ENCODE measurements around the gene MYLK4.

- no peak for TF ChIP-seq RAD21 (CRISPR knock-in tag; IDR thresholded peaks at IDR 0.05)
- TF ChIP-seq YY1 (IDR thresholded peaks at IDR 0.05; ENCODE audit: insufficient read depth, insufficient replicate concordance, low read depth, low read length): no peak
- TF ChIP-seq CREB1 (IDR thresholded peaks at IDR 0.05): no peak
- no peak for TF ChIP-seq CREB1 (CRISPR knock-in tag; IDR thresholded peaks at IDR 0.05)
- TF ChIP-seq CTCF (CRISPR knock-in tag; IDR thresholded peaks at IDR 0.05): no peak
- no peak for TF ChIP-seq ARNT (IDR thresholded peaks at IDR 0.05)
- TF ChIP-seq POLR2AphosphoS5 (IDR thresholded peaks at IDR 0.05; ENCODE audit: low read depth, low read length): no peak
- TF ChIP-seq ZNF121 (CRISPR knock-in tag; IDR thresholded peaks at IDR 0.05): no peak
- TF ChIP-seq CBFB (CRISPR knock-in tag; IDR thresholded peaks at IDR 0.05): no peak
- TF ChIP-seq USF2 (IDR thresholded peaks at IDR 0.05; ENCODE audit: low read depth, low read length): no peak
- TF ChIP-seq USF2 (CRISPR knock-in tag; IDR thresholded peaks at IDR 0.05; ENCODE audit: borderline replicate concordance): no peak
- no peak for TF ChIP-seq SRF (IDR thresholded peaks at IDR 0.05; ENCODE audit: low read depth, low read length)
- no peak for TF ChIP-seq ELF4 (CRISPR knock-in tag; IDR thresholded peaks at IDR 0.05; ENCODE audit: borderline replicate concordance)
- TF ChIP-seq PLRG1 (conservative IDR thresholded peaks at IDR 0.05): no peak
- no peak for TF ChIP-seq POLR2A (IDR thresholded peaks at IDR 0.05; ENCODE audit: insufficient read depth in 1 of 2, low read depth in 2 of 2, low read length in 2 of 2)
- no peak for TF ChIP-seq CBX1 (IDR thresholded peaks at IDR 0.05; ENCODE audit: low read depth)
Measured at GRCh38 chr6:2625581-2625980, 125.1 kb downstream of the MYLK4 start.

Data from HepG2 (cell line).